NCI-H1417 (cell line): ENCODE measurements around the gene HOXA6.

ENCODE experiments used
- DNase-seq, 3 experiments: peaks; one replicate each; lab custom pipeline; 2025; lab: John Stamatoyannopoulos, UW

HOXA6 gene

GRCh38 chr7:27122077-27122910 is 25.3 kb downstream of the HOXA6 start:
- no peak for DNase-seq

DNA sequence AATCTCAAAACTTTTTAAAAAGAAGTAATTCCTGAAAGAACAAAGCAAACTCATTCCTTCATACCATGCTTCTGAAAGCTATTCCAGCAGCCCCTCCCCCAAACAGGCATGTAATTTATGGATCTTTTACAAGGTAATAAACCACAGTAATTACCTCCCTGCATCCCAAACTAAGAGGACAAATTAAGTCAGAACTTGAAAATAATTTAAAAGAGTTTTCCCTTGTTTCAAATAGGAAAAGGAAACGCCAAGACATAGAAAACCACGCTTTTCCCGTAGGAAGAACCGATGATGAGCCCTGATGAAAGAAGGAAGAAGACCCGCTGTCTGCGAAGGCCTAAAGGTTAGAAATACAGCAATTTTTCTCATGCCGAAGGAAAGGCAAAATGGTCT is 25.9 kb downstream of the HOXA6 start:
- DNase-seq, result peak in 1 of 3 experiments; percentile 28

- DNase-seq, result no peak
These were observed 28.1 kb downstream of the HOXA6 start for GRCh38 chr7:27119412-27119911.

DNA sequence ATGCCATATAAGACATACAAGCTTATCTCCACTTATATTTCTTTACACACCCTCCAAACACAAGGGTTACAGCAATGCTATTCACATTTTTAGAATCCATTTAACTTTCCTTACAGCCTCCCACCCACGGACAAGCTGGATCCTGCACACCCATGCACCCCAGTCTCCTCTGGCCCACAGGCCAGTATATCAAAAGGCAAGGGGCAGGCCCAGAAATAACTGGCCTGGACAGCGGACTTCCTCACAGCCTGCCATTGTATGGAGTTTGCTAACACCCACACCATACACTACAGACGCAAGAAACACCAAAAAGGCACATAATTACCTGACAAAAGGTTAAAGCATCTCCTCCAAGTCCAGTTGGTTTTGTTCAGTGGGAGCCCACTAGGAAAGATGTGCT is 29.0 kb downstream of the HOXA6 start:
- no peak for DNase-seq

GRCh38 chr7:27117887-27118491 is 29.6 kb downstream of the HOXA6 start:
- no peak for DNase-seq

DNA sequence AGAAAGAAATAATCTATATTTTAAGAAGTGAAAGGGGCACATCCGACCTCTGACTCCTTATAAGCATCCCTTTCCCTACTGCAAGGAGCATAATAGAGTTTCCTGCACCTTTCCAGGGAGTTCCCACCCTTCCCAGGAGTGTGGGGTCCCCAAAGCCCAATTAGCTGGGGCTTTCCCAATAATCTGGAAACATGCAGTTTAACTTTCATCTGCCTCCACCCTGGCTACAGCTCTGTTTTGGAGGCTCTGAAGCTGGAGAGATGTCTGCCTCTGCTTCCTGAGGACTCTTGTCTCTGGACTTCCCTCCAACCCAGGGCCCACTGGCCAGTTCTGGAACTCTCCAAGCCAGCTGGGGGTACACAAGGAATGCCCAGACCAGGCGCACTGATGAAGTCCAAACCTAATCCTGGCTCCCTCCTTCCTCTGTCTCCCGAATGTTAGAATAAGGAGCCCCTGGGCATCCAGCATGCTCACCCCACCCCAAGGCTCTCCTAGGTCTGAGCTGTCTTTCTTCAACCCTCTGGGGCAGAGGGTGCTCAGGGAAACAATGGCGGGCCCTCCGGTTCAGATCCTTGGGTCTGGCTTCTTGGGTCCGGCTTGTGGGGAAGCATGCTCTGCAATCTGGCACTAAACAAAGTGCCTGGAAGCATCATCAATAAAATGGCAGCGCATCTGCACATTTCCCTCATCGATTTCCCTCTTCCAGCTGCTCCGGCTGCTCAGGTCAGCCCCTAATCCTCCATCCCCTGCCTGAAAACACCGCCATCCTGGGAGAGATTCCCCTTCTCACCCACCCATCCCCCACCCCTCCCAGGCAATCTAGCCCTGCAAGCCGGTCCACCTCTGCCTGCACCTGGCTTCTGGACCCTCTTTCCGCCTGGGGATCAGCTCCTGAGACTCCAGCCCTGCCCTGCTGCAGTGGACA is 30.4 kb downstream of the HOXA6 start:
- DNase-seq, result peak in 1 of 3 experiments; percentile 41

DNA sequence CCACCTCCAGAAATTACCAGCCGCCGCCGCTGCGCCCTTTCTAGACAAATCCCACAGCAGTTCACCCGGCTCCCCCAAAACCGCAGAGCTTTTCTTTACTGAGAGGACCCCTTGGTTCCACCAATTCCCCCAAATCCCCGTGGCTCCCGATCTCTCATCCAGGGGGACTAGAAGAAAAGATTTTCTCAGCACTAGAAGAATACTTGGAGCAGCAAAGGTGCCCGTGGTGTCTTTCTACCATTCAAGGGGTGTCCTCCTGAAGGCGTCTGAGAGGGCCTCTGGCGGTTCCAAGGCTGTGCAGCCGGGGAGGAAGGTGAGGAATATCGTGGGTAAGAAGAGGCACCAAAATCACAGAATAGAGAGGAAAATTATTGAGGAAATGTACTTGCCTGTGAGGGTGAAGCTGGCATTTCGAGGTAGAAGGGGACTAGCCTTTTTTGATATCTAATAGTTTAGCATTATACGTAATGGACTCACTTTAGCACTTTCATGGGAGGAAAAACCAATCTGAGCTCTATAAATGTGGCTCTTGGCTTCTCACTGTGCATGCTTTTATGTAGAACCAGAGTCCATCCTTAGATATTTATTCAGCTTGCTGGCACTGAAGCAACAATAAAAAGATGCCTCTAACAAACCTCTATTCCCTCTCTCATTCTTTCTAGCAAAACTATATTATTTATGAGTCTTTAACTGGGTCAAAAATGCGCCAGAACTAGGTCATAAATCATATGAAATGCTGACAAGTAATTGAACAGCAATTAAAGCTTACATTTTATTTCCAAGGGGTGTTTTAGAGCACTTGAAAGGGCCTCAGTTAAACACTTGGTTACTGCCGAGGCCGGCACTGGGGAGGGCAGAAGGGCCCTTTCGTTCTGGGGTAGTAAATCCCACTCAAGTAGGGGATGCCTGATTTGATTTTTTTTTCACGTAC is 31.3 kb downstream of the HOXA6 start:
- DNase-seq, result peak; percentile 63 to 95 (median 74)

DNA sequence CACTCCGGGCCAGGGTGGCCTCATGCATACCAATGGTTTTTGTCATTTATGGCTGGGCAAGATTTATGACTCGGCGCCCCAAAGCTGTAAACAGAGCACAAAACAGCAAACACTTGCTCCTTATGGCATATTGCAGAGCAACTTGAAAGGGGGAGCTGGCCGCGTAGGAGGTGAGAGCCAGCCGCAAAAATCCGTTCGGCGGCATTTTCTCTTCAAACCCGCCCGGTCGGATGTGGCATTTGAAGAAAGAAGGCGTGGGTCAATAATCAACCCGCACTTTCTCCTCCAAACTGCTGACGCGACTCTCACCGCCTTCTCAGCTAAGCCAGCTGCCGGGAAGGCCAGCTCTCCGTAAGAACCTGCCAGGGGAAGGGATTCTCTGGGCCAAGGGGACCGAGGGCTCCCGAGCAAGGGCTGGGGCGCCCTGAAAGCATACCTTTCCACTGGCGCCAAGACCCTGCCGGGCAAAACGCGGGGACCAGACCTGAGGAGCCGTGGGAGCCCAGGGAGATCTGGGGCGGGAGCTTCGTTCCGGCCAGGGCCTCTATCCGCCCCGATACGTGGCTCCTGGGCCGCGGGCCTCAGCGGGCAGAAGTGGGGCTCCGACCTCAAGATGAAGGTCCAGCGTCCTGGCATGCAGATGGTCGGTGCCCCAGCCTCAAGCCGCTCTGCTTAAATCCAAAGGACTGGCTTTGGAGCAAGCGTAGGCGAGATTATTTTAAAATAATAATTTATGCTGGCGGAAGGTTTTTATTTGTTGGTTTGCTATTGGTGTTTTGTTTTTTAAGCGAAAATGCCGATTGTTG is 32.1 kb downstream of the HOXA6 start:
- peak in 1 of 3 experiments; percentile 24 for DNase-seq

DNA sequence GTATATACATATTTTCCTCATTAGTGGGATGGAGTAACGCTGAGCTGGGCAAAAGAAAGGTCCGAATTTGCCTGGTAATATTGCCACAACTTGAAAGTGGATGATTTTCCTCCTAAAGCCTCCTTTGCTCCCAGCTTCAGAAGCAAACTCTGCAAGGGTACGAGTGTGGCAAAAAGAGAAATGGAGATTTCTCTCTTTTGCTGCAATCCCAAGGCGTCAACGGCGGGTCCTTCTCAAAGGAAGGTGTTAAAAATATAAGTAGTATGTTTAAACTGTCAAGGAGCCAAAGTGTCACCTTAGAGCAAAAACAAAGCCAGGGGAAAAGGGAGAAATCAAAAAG is 32.7 kb downstream of the HOXA6 start:
- no peak for DNase-seq

DNA sequence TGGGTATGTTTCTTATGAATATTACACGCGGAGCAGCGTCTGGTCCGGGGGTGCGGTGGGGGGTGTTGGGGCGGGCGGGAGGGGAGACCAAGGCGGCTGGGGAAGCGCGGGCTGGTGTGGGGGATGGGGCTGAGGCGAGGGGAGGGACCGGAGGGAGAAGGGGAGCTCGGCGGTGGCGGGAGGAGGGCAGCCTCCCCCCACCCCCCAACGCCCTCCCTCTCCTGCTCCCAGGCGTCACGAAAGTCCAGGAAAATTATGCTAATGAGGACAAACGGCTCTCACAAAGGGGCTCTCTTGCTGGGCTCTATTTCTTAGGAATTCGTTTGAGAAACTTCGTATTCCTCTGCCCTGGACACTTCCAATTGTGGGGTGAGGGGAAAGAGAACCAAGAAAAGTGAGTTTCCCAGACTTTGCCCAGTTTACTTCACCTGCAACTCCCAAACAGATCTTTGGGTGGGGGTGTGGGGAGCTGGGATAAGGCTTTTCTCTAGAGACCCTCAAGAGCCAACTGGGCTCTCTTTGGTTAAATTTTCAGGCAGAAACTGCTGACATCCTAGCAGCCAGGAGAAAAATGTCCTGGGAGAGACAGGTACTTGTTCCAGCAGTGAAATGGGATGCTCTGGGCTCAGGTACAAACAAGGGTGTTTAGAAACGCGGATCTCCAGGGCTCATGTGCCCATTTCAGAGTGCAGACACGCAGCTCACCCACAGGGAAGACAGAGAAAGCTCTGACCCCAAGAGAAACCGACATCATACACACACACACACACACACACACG is 33.4 kb downstream of the HOXA6 start:
- peak; percentile 32 to 72 (median 55) for DNase-seq

- peak; percentile 47 to 72 (median 58) for DNase-seq
These were observed 34.3 kb downstream of the HOXA6 start for GRCh38 chr7:27112955-27113949.

DNA sequence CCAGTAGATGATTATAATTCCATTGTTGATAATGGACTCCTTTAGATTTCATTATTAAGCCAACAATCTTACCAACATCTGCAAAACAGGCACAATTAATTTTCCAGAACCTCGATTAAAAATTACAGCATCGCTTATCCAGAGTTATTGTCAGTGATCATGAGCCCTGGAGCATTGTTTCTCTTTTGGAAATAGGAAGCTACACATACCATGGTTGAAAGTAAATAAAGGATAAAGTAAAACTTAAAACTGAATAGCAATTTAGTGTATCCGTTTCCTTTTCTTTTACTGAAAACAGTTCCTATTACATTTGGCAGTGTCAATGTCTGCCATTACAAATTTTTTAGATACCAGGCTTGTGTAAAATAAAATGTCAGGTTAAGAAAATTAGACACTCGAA is 35.2 kb downstream of the HOXA6 start:
- DNase-seq, result no peak

- peak in 1 of 3 experiments; percentile 43 for DNase-seq
These were observed 35.8 kb downstream of the HOXA6 start for GRCh38 chr7:27111751-27112277.

- DNase-seq, result no peak
These were observed 36.4 kb downstream of the HOXA6 start for GRCh38 chr7:27111042-27111750.

DNA sequence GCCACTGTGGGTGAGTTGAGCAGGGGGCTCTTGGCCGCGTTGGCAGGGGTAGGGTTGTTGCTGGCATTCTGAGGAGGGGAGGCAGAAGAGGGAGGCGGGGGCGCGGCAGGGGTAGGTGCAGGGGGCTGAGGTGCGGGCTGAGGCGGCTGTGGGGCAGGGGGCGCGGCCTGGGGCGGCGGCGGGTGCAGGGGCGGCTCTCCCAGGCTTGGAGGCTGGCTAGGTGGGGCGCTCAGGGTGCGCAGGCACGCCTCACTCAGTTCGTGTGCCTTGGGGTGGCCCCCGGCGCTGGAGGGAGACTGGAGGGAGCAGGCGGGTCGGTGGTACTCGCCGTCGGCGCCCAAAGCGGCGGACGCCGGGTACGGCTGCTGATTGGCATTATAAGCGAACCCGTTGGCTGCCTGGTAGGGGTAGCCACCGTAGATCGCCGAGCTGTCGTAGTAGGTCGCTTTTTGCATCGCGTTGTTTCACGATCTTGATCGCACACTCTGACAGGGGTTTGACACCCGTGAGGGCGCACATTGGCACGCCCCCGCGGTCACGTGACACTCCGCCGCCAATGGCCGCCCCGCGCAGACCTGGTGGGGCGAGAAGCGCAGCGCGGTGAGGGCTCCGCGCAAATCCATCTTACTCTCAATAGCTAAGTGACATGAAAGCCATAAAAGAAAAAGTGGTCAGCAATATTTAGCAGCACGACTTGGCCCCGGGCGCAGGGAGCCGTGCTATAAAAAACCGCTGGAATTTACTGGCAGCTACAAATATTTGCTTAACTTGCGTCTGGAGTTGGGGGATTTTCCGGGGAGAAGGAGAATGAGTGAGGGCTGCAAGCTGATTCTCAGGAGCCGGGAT is 37.2 kb downstream of the HOXA6 start:
- no peak for DNase-seq

DNA sequence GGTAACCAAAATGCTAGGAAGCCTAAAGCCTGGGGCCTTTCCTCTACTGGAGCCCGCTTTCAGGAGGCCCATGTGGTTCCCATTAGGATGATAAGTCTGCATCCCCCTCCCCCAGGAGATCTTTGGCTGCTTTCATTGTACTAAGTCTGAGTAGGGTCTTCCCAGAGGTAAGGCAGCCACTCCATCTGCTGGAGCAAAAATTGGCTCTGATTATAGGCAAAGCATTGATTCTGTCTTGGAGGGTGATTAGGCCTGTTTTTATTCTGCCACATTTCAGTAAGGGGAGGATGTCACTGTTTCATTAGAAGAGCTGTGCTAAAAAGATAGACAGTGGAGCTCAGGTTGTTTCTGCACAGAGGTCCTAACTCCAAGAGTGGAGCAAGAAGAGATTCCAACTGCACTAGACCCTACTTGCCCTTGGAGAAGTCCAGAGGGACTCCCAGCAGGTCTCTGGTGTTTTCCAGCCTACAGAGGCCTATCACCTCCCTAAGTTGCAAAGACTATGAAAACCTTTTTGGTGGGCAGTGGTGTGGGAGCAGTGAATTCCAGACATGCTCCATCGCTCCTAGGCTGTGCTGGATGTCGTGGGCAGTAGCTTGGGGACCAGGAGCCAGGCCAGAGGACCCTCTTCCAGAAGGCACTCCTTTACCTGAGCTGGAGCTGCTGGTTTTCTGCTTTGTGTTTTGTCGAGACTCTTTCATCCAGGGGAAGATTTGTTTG is 37.9 kb downstream of the HOXA6 start:
- DNase-seq, result no peak
